ENCODE measurements around the gene LIN7A. TPM values are rescaled to one million over a fixed set of nuclear protein-coding genes. Genes with fewer than 3 reads are reported as not detected.

The LIN7A gene
- total RNA-seq, 1 experiment from 2014 or later, result 16.2 TPM

DNA sequence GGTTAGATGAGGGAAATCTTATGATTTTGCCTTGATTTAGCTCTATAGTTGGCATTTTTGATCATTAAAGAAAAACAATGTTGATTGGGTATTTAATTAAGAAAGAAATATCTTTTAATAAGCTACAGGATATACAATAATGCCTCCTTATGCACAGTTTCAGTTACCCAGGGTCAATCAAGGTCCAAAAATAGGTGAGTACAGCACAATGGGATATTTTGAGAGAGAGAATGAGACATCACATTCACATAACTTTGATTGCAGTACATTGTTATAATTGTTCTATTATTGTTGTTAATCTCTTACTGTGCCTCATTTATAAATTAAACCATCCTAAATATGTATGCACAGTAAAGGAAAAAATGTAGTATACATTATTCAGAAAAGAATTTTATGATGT, 118.9 kb downstream of the LIN7A start:
- ChIA-PET POLR2A (no interaction called here), CTCF (no interaction called here)
- no peak for DNase-seq
- no peaks in the 10 kb centered on the region for H3K9me3 ChIP-seq
- peaks cover 9% of the 10 kb centered on the region for H3K36me3 Mint-ChIP-seq (ENCODE audit: insufficient read depth, unreplicated experiment)
- H3K4me3 ChIP-seq (ENCODE audit: low read depth, low read length), result no peak overlapping the region
- H3K27me3 Mint-ChIP-seq (ENCODE audit: insufficient read depth, unreplicated experiment), result no peaks in the 10 kb centered on the region
- intact Hi-C loops (cut with micrococcal nuclease; ENCODE audit: unreplicated experiment), result no loop called here
- no peaks in the 10 kb centered on the region for H3K4me1 ChIP-seq
- no TSS peak for BruUV-seq (replicated peaks)
- TF ChIP-seq CTCF (IDR thresholded peaks at IDR 0.05; ENCODE audit: insufficient read depth in 1 of 2, low read depth in 1 of 2, low read length in 1 of 2, severe bottlenecking in 1 of 2, unreplicated experiment in 1 of 2), result no peak
- no peak overlapping the region for H3K27ac Mint-ChIP-seq (ENCODE audit: unreplicated experiment)
- no peak overlapping the region for H3K4me3 Mint-ChIP-seq (ENCODE audit: unreplicated experiment)
- H3K4me1 Mint-ChIP-seq (ENCODE audit: low read depth, unreplicated experiment), result no peaks in the 10 kb centered on the region
- H3K36me3 ChIP-seq (ENCODE audit: control insufficient read depth, insufficient read depth, low read length), result no peaks in the 10 kb centered on the region
- no peaks in the 10 kb centered on the region for H3K27me3 ChIP-seq (replicated peaks; ENCODE audit: control insufficient read depth, insufficient read depth, low read length)
- H3K9me3 Mint-ChIP-seq (ENCODE audit: unreplicated experiment), result no peaks in the 10 kb centered on the region

DNA sequence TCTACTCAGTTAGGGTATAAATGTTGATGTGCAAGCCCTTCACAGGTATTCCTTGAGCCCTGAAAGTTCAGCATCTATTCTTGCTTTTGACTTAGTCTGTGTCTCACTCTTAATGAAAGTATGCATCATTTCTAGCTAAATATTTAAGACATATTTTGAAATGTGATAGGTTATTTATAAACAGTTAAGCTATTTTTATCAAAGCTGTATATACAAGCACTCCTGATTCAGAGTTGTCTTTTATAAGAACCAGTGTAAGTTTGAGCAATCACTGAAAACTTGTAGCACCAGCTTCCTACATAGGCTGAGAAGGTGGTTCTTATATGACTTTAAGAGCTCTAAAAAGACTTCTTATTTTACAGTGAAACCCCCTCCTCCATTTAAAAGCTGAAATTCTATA, 122.4 kb downstream of the LIN7A start:
- Mint-ChIP-seq H3K27ac (ENCODE audit: unreplicated experiment) (no peak overlapping the region), H3K27me3 (ENCODE audit: insufficient read depth, unreplicated experiment) (no peaks in the 10 kb centered on the region), H3K36me3 (ENCODE audit: insufficient read depth, unreplicated experiment) (no peaks in the 10 kb centered on the region), H3K9me3 (ENCODE audit: unreplicated experiment) (no peaks in the 10 kb centered on the region), H3K4me1 (ENCODE audit: low read depth, unreplicated experiment) (no peaks in the 10 kb centered on the region), H3K4me3 (ENCODE audit: unreplicated experiment) (no peak overlapping the region)
- Histone ChIP-seq H3K9me3 (no peaks in the 10 kb centered on the region), H3K4me3 (ENCODE audit: low read depth, low read length) (no peak overlapping the region), H3K36me3 (ENCODE audit: control insufficient read depth, insufficient read depth, low read length) (no peaks in the 10 kb centered on the region), H3K4me1 (no peaks in the 10 kb centered on the region), H3K27me3 (replicated peaks; ENCODE audit: control insufficient read depth, insufficient read depth, low read length) (no peaks in the 10 kb centered on the region)
- intact Hi-C loops (cut with micrococcal nuclease; ENCODE audit: unreplicated experiment), result no loop called here
- ChIA-PET POLR2A (no interaction called here), CTCF (no interaction called here)
- no TSS peak for BruUV-seq (replicated peaks)
- DNase-seq, result no peak
- no peak for TF ChIP-seq CTCF (IDR thresholded peaks at IDR 0.05; ENCODE audit: insufficient read depth in 1 of 2, low read depth in 1 of 2, low read length in 1 of 2, severe bottlenecking in 1 of 2, unreplicated experiment in 1 of 2)

DNA sequence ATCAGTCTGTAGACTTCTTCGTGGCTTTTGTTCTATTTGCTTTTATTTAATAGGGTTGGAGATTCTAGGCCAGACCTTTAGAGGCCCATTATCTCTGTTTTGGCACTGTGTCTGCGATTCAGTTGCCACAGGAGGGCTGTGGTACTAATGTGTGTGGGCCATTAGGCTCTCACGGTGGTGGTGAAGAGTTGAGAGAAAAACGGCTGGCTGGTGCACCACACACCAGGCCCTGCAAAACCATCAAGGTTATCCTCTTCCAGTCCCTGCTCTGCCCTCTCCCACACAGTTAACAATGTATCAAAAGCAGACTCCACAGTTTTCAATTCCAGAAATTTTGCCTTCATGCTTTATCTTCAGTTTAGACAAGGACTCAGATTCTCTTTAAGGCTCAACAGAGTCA, 123.3 kb downstream of the LIN7A start:
- intact Hi-C loops (cut with micrococcal nuclease; ENCODE audit: unreplicated experiment), result no loop called here
- H3K27ac Mint-ChIP-seq (ENCODE audit: unreplicated experiment), result no peak overlapping the region
- Histone ChIP-seq H3K36me3 (ENCODE audit: control insufficient read depth, insufficient read depth, low read length) (no peaks in the 10 kb centered on the region), H3K4me3 (ENCODE audit: low read depth, low read length) (no peak overlapping the region), H3K9me3 (no peaks in the 10 kb centered on the region), H3K4me1 (no peaks in the 10 kb centered on the region), H3K27me3 (replicated peaks; ENCODE audit: control insufficient read depth, insufficient read depth, low read length) (no peaks in the 10 kb centered on the region)
- no peak overlapping the region for H3K4me3 Mint-ChIP-seq (ENCODE audit: unreplicated experiment)
- ChIA-PET CTCF (no interaction called here), POLR2A (no interaction called here)
- BruUV-seq (replicated peaks), result no TSS peak
- no peaks in the 10 kb centered on the region for H3K27me3 Mint-ChIP-seq (ENCODE audit: insufficient read depth, unreplicated experiment)
- H3K4me1 Mint-ChIP-seq (ENCODE audit: low read depth, unreplicated experiment), result no peaks in the 10 kb centered on the region
- H3K9me3 Mint-ChIP-seq (ENCODE audit: unreplicated experiment), result no peaks in the 10 kb centered on the region
- no peak for DNase-seq
- H3K36me3 Mint-ChIP-seq (ENCODE audit: insufficient read depth, unreplicated experiment), result no peaks in the 10 kb centered on the region
- no peak for TF ChIP-seq CTCF (IDR thresholded peaks at IDR 0.05; ENCODE audit: insufficient read depth in 1 of 2, low read depth in 1 of 2, low read length in 1 of 2, severe bottlenecking in 1 of 2, unreplicated experiment in 1 of 2)
